MM.1S (cell line): ENCODE data around the gene CCL15.

Source experiments
- CTCF ChIP-seq: fragments of 300-600 bp; sonication (generic); IDR thresholded peaks from 2 replicates; pipeline ENCODE4 v1.5.1; 2016; ENCODE audit warnings: antibody characterized with exemption, low read length, mixed read lengths
- EZH2 ChIP-seq: fragments of 300-600 bp; sonication (generic); optimal IDR thresholded peaks from 2 replicates; pipeline ENCODE3; 2017; ENCODE audit warnings: low read depth, mild to moderate bottlenecking, antibody characterized with exemption, low read length, mixed read lengths
- EZH2phosphoT487 ChIP-seq: fragments of 300-600 bp; sonication (generic); IDR thresholded peaks from 2 replicates; pipeline ENCODE4 v1.6.1; 2018; ENCODE audit warnings: antibody characterized with exemption, low read length

- TF ChIP-seq CTCF (no peak), EZH2phosphoT487 (no peak), EZH2 (no peak)
These were observed 2.6 kb downstream of the CCL15 start for GRCh38 chr17:35998756-35999155.
